K562 (cell line): ENCODE results near the gene IL9. TPM values are rescaled to one million over a fixed set of nuclear protein-coding genes. Genes with fewer than 3 reads are reported as not detected.

ENCODE experiments used
- ATAC-seq: fragments of 200-7000 bp; cut with Tn5 transposase; 3 replicates; pipeline ENCODE4 v1.9.1; 2020; ENCODE audit warnings: moderate library complexity
- BruUV-seq: library from RNA; stranded (reverse); fragments of 400-500 nt; replicated peaks from 2 replicates; lab custom pipeline; 2021; lab: Mats Ljungman, UMichigan
- CTCF ChIA-PET: fragments of 300-600 bp; formaldehyde crosslinking; extraction: SDS; loops from one replicate; lab custom pipeline; 2021; ENCODE audit warnings: low intra/inter-chr PET ratio; lab: Yijun Ruan, JAX
- POLR2A ChIA-PET: fragments of 300-600, 350-650 bp; sonication (Branson Sonifier 250); formaldehyde crosslinking; extraction: SDS; loops from one replicate; lab custom pipeline; 2021; ENCODE audit warnings: antibody characterized with exemption, inconsistent platforms; lab: Yijun Ruan, JAX
- DNase-seq, 4 experiments: peaks; one replicate each; pipeline versions ENCODE4 v3.0.0 to v3.0.0-alpha.2; 2011 to 2018; ENCODE audit warnings: low spot score in 3 of 4, mixed read lengths in 3 of 4; ENCODE audit errors: extremely low read depth in 1 of 4
- FAIRE-seq: peaks from 2 replicates; lab custom pipeline; 2011; peaks lifted over from hg19 to GRCh38; lab: Jason Lieb, UNC
- H2AFZ ChIP-seq: 2 replicates; pipeline ENCODE4 v1.6.0; 2011; ENCODE audit warnings: low read depth, low read length, control low read depth, inconsistent platforms
- H3K27ac ChIP-seq: fragments of 200-600 bp; 3 replicates; pipeline ENCODE4 v1.8.0; 2011; ENCODE audit warnings: low read depth, mild to moderate bottlenecking, control low read depth, inconsistent platforms, low read length, moderate library complexity, mixed read lengths; ENCODE audit errors: extremely low read depth
- H3K27me3 ChIP-seq, 2 experiments: fragments of 300-600 bp in 1 of 2; 2 replicates in 1 of 2; 3 replicates in 1 of 2; pipeline versions ENCODE4 v1.6.0 to v1.8.0; 2011; ENCODE audit warnings: inconsistent platforms in 2 of 2, low read length in 2 of 2, mild to moderate bottlenecking in 1 of 2, mixed read lengths in 1 of 2, moderate library complexity in 1 of 2; ENCODE audit not compliant: control insufficient read depth in 2 of 2, insufficient read depth in 2 of 2
- H3K36me3 ChIP-seq: fragments of 300-600 bp; 3 replicates; pipeline ENCODE4 v1.8.0; 2011; ENCODE audit warnings: mild to moderate bottlenecking, low read length, inconsistent platforms; ENCODE audit not compliant: control insufficient read depth, insufficient read depth
- H3K4me1 ChIP-seq, 2 experiments: fragments of 200-600 bp in 1 of 2; replicated peaks in 1 of 2; 2 replicates in 1 of 2; 3 replicates in 1 of 2; pipeline versions ENCODE4 v1.5.1 to v1.8.0; 2011; ENCODE audit warnings: inconsistent platforms in 2 of 2, low read length in 2 of 2, mild to moderate bottlenecking in 1 of 2, mixed read lengths in 1 of 2, moderate library complexity in 1 of 2; ENCODE audit not compliant: control insufficient read depth in 2 of 2, insufficient read depth in 2 of 2
- H3K4me2 ChIP-seq: 2 replicates; pipeline ENCODE4 v1.6.1; 2011; ENCODE audit warnings: low read length, control low read depth, inconsistent platforms, mixed read lengths; ENCODE audit not compliant: insufficient read depth
- H3K4me3 ChIP-seq: fragments of 200-600 bp; sonication (generic), shearing (Covaris generic); 2 replicates; pipeline ENCODE4 v1.5.1; 2016; ENCODE audit warnings: control low read depth, inconsistent platforms
- H3K79me2 ChIP-seq: fragments of 200-600 bp; 3 replicates; pipeline ENCODE4 v1.8.0; 2011; ENCODE audit warnings: low read length, inconsistent platforms; ENCODE audit not compliant: control insufficient read depth, insufficient read depth
- H3K9ac ChIP-seq, 2 experiments: 2 replicates each; pipeline versions ENCODE4 v1.6.0 to v1.6.1; 2011; ENCODE audit warnings: low read depth in 2 of 2, low read length in 2 of 2, control low read depth in 1 of 2, inconsistent platforms in 1 of 2, mild to moderate bottlenecking in 1 of 2, mixed read lengths in 1 of 2; ENCODE audit not compliant: insufficient read depth in 1 of 2
- H3K9me1 ChIP-seq: one replicate; pipeline ENCODE4 v1.6.0; 2011; ENCODE audit warnings: inconsistent platforms, mild to moderate bottlenecking, low read length, moderate library complexity; ENCODE audit not compliant: control insufficient read depth, insufficient read depth
- H3K9me3 ChIP-seq: replicated peaks from 2 replicates; pipeline ENCODE4 v1.5.1; 2011; ENCODE audit warnings: low read depth, low read length, inconsistent platforms; ENCODE audit not compliant: control insufficient read depth, insufficient read depth
- H4K20me1 ChIP-seq: replicated peaks from 2 replicates; pipeline ENCODE4 v1.6.1; 2011; ENCODE audit warnings: low read length, inconsistent platforms, mixed read lengths; ENCODE audit not compliant: control insufficient read depth, insufficient read depth
- ETV1 ChIP-seq: fragments of 450-650 bp; conservative IDR thresholded peaks from 2 replicates; pipeline ENCODE4 v1.6.1; 2016; ENCODE audit warnings: missing genetic modification characterization, control low read depth, low read depth, missing compliant biosample characterization
- FOXJ2 ChIP-seq: fragments of 200-800 bp; sonication (Bioruptor generic); IDR thresholded peaks from 2 replicates; pipeline ENCODE4 v1.6.1; 2016; ENCODE audit warnings: missing genetic modification characterization, missing compliant biosample characterization
- FUS ChIP-seq: fragments of 200-400 bp; formaldehyde crosslinking; optimal IDR thresholded peaks from 2 replicates; pipeline ENCODE3; 2017; ENCODE audit warnings: low read depth, low read length
- PML ChIP-seq: IDR thresholded peaks from 2 replicates; pipeline ENCODE4 v1.6.1; 2012; ENCODE audit warnings: low read length, inconsistent platforms
- ZBTB17 ChIP-seq: fragments of 450-650 bp; formaldehyde crosslinking; IDR thresholded peaks from 2 replicates; pipeline ENCODE4 v1.4.0; 2020; ENCODE audit warnings: mild to moderate bottlenecking
- ZBTB7A ChIP-seq: IDR thresholded peaks from 2 replicates; pipeline ENCODE4 v1.6.1; 2011; ENCODE audit warnings: low read depth, mild to moderate bottlenecking, low read length, moderate library complexity, borderline replicate concordance; ENCODE audit not compliant: control insufficient read depth
- WGBS: fragments of 100-300 bp; shearing (Covaris generic); methylation state at CpG from one replicate; pipeline ENCODE4 v1.1.6; 2016; ENCODE audit warnings: low coverage, mixed read lengths; ENCODE audit not compliant: insufficient coverage; ENCODE audit errors: missing lambda C conversion rate; 5-methylcytosine and 5-hydroxymethylcytosine counted together
- in situ Hi-C: fragments of 300-500 bp; cut with MboI; formaldehyde crosslinking; loops from 4 replicates; pipeline ENCODE4 v1.15.0; 2018; ENCODE audit warnings: inconsistent platforms, mixed read lengths
- intact Hi-C: fragments of 100-400 bp; cut with micrococcal nuclease; formaldehyde crosslinking; loops from 2 replicates; pipeline ENCODE4 v1.14.2; 2022
- polyA plus RNA-seq, 8 experiments: library from polyadenylated mRNA; depleted of rRNA in 4 of 8; stranded (reverse) in 5 of 8; unstranded in 3 of 8; fragments of >200 nt; fragmentation: Nextera tagmentation in 2 of 8; fragmentation: Illumina TruSeq in 1 of 8; extraction: Ambion mirVana in 2 of 8; extraction: Trizol in 1 of 8; gene quantifications; 2 replicates each; pipeline versions ENCODE4 v1.2.1 to v1.2.3, GENCODE V29; 2011 to 2014; ENCODE audit warnings: inconsistent platforms in 1 of 8, missing spikeins in 1 of 8
- total RNA-seq, 7 experiments: library from RNA; depleted of rRNA in 6 of 7; stranded (reverse); fragments of >200 nt in 6 of 7; fragmentation: Illumina TruSeq in 2 of 7; extraction: Trizol in 2 of 7; gene quantifications; 2 replicates each; pipeline versions ENCODE4 v1.2.1 to v1.2.3, GENCODE V29; 2011 to 2021; ENCODE audit warnings: low replicate concordance in 1 of 7
- TF ChIP-seq, protein P1 (sequence below): fragments of 250-450 bp; sonication (Bioruptor Pico); IDR thresholded peaks from 2 replicates; pipeline ENCODE4 v1.8.0; 2022; ENCODE audit warnings: inconsistent platforms, mild to moderate bottlenecking, moderate library complexity, borderline replicate concordance
- TF ChIP-seq, protein P2 (sequence below): sonication (generic); formaldehyde crosslinking; IDR thresholded peaks from 2 replicates; pipeline ENCODE4 v1.9.0; 2022; ENCODE audit warnings: mild to moderate bottlenecking, missing genetic modification reagents
- TF ChIP-seq, protein P3 (sequence below), 2 experiments: fragments of 450-650 bp in 1 of 2; sonication (generic) in 1 of 2; formaldehyde crosslinking; conservative IDR thresholded peaks; 2 replicates each; pipeline versions ENCODE4 v1.4.0 to v1.8.1; 2020 to 2022; ENCODE audit warnings: mild to moderate bottlenecking in 1 of 2, missing genetic modification reagents in 1 of 2
- TF ChIP-seq, protein P4 (sequence below): IDR thresholded peaks from 3 replicates; pipeline ENCODE4 v1.6.1; 2011; ENCODE audit warnings: borderline replicate concordance, mild to moderate bottlenecking, moderate library complexity; ENCODE audit not compliant: insufficient read length; ENCODE audit errors: extremely low read depth
- TF ChIP-seq, protein P5 (sequence below): fragments of 250-450 bp; sonication (Bioruptor Pico); IDR thresholded peaks from 2 replicates; pipeline ENCODE4 v1.4.0; 2020; ENCODE audit warnings: mild to moderate bottlenecking, moderate library complexity, borderline replicate concordance

The IL9 gene
- total and polyA plus RNA-seq, 9 of the 15 experiments (the other 6 are each of a cell fraction or from before 2014, with no cell fraction given) = not detected

DNA sequence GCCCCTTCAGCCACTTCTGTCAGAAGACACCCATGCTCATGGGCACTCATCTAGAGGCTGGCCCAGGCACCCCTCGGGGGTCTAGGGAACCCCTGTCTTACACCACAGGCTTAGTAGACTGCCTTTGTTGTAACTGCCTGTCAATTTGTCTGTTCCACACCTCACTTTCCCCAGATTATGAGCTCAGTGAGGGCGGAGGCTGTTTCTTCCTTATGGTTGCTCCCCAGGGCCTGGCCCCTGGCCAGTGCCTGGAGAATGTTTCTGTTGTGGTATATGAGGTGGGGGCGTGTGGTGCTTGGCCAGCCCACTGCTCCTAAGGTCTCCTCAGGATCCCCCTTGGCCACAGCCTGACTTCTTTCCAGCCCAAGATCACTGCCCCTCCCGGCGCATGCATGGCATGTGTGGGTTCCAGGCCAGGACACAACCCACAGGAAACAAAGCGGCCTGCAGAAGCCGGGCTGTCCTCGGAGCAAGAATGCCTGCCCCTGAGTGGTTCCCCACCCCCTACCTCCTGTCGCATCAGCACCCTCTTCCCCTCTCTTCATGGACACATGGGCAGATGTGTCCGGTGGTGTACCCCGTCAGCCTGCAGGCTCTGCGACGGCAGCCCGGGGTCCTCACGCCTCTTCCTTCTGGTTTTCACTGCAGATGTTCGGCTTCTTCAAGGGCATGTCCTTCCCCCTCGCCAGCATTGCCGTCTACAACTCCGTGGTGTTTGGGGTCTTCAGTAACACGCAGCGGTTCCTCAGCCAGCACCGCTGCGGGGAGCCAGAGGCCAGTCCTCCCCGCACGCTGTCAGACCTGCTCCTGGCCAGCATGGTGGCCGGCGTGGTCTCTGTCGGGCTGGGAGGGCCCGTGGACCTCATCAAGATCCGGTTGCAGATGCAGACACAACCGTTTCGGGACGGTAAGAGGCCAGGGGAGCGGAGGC is 43.5 kb downstream of the IL9 start:
- Histone ChIP-seq H2AFZ (no peak overlapping the region), H3K4me2 (no peak overlapping the region), H3K4me3 (no peak overlapping the region), H3K36me3 (no peaks in the 10 kb centered on the region), H4K20me1 (peaks cover 3% of the 10 kb centered on the region; the same call in 1 of the 2 replicates), H3K27ac (no peak overlapping the region), H3K9me1 (no peaks in the 10 kb centered on the region), H3K79me2 (no peaks in the 10 kb centered on the region), H3K9me3 (no peaks in the 10 kb centered on the region), H3K27me3 (peaks cover 17 to 50% of the 10 kb centered on the region in 2 experiments; a peak in 4 of 5 replicates), H3K4me1 (no peaks in the 10 kb centered on the region), H3K9ac (no peak overlapping the region)
- DNase-seq (no peak), FAIRE-seq (no peak), ATAC-seq (no peak)
- ChIA-PET POLR2A (no interaction called here), CTCF (no interaction called here)
- in situ Hi-C loops (no loop called here), intact Hi-C loops (no loop called here)
- WGBS = 1% methylated on average over 23 of the region's 34 CpGs
- no TSS peak for BruUV-seq
- TF ChIP-seq PML = no peak
- TF ChIP-seq FOXJ2 (tag) = no peak
- TF ChIP-seq, protein P1, sequence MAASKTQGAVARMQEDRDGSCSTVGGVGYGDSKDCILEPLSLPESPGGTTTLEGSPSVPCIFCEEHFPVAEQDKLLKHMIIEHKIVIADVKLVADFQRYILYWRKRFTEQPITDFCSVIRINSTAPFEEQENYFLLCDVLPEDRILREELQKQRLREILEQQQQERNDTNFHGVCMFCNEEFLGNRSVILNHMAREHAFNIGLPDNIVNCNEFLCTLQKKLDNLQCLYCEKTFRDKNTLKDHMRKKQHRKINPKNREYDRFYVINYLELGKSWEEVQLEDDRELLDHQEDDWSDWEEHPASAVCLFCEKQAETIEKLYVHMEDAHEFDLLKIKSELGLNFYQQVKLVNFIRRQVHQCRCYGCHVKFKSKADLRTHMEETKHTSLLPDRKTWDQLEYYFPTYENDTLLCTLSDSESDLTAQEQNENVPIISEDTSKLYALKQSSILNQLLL (CRISPR knock-in tag) = no peak
- no peak for TF ChIP-seq ZBTB7A
- TF ChIP-seq, protein P2, sequence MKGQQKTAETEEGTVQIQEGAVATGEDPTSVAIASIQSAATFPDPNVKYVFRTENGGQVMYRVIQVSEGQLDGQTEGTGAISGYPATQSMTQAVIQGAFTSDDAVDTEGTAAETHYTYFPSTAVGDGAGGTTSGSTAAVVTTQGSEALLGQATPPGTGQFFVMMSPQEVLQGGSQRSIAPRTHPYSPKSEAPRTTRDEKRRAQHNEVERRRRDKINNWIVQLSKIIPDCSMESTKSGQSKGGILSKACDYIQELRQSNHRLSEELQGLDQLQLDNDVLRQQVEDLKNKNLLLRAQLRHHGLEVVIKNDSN (CRISPR knock-in tag) = no peak
- TF ChIP-seq ZBTB17 (CRISPR knock-in tag) = no peak
- TF ChIP-seq, protein P3, sequence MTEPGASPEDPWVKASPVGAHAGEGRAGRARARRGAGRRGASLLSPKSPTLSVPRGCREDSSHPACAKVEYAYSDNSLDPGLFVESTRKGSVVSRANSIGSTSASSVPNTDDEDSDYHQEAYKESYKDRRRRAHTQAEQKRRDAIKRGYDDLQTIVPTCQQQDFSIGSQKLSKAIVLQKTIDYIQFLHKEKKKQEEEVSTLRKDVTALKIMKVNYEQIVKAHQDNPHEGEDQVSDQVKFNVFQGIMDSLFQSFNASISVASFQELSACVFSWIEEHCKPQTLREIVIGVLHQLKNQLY (CRISPR knock-in tag; conservative IDR thresholded peaks at IDR 0.05) = no peak
- TF ChIP-seq, protein P4, sequence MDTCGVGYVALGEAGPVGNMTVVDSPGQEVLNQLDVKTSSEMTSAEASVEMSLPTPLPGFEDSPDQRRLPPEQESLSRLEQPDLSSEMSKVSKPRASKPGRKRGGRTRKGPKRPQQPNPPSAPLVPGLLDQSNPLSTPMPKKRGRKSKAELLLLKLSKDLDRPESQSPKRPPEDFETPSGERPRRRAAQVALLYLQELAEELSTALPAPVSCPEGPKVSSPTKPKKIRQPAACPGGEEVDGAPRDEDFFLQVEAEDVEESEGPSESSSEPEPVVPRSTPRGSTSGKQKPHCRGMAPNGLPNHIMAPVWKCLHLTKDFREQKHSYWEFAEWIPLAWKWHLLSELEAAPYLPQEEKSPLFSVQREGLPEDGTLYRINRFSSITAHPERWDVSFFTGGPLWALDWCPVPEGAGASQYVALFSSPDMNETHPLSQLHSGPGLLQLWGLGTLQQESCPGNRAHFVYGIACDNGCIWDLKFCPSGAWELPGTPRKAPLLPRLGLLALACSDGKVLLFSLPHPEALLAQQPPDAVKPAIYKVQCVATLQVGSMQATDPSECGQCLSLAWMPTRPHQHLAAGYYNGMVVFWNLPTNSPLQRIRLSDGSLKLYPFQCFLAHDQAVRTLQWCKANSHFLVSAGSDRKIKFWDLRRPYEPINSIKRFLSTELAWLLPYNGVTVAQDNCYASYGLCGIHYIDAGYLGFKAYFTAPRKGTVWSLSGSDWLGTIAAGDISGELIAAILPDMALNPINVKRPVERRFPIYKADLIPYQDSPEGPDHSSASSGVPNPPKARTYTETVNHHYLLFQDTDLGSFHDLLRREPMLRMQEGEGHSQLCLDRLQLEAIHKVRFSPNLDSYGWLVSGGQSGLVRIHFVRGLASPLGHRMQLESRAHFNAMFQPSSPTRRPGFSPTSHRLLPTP = no peak
- no peak for TF ChIP-seq ETV1 (tag)
- no peak for TF ChIP-seq FUS
- TF ChIP-seq, protein P5, sequence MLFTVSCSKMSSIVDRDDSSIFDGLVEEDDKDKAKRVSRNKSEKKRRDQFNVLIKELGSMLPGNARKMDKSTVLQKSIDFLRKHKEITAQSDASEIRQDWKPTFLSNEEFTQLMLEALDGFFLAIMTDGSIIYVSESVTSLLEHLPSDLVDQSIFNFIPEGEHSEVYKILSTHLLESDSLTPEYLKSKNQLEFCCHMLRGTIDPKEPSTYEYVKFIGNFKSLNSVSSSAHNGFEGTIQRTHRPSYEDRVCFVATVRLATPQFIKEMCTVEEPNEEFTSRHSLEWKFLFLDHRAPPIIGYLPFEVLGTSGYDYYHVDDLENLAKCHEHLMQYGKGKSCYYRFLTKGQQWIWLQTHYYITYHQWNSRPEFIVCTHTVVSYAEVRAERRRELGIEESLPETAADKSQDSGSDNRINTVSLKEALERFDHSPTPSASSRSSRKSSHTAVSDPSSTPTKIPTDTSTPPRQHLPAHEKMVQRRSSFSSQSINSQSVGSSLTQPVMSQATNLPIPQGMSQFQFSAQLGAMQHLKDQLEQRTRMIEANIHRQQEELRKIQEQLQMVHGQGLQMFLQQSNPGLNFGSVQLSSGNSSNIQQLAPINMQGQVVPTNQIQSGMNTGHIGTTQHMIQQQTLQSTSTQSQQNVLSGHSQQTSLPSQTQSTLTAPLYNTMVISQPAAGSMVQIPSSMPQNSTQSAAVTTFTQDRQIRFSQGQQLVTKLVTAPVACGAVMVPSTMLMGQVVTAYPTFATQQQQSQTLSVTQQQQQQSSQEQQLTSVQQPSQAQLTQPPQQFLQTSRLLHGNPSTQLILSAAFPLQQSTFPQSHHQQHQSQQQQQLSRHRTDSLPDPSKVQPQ = no peak
